GM21390 (cell line): ENCODE results near the gene PTPN9.
"Not testable (repeated sequence)": the region's sequence is repeated elsewhere in the genome, so short reads cannot be mapped to it uniquely, and the experiment has no call there.

ENCODE experiments used
- ATAC-seq: cut with Tn5 transposase; IDR thresholded peaks from one replicate; pipeline ENCODE4 v1.9.1; 2021; ENCODE audit not compliant: unreplicated experiment

Gene PTPN9

DNA sequence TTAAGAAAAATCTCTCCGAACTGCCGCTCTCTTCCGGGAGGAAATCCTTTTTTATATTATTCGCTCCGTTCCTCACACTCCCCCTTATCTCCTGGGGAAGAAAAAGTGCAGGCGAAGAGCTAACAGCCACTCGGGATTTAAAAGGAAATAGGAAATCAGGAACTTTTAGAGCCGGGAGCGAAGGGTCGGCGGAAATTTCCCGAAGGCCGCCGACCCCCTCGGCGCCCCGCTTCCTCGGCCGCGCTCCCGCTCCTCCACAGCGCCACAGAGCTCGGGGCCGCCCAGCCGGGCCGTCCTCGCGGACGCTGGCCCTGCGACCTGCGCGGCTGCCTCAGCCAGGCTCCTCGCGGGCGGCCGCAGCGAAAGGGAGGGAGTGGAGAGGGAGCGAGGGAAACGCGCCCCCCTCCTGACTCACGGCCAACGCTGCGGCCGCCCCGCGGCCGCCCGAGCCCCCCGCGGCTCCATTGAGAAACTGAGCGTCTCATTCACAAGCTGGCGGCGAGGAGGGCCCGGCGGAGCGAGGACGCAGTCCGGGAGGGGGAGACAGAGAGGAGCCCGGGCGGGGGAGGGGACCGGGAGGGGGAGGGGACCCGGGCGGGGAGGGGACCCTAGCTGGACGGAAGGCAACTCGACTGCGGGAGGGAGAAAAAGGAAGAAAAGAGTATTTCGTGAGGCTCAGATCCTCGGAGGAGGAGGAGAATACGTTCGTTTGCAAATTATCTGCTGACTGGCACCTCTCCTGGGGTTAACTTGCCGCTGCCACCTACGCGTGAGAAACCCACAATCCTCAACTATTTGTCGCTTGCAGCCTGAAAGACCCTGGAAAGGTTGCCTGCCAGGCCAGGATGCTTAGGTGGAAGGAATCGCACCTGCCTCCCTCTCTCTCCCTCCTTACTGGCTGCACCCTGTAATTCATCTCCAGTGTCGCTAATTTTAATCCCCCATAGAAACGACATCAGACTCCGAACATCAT, at the start of gene PTPN9:
TSS of gene PTPN9 (minus strand) at position 368 of the 973 bp plus-strand sequence. CDS start 539 bp downstream, outside the sequence.
- ATAC-seq, result peak; percentile 63

DNA sequence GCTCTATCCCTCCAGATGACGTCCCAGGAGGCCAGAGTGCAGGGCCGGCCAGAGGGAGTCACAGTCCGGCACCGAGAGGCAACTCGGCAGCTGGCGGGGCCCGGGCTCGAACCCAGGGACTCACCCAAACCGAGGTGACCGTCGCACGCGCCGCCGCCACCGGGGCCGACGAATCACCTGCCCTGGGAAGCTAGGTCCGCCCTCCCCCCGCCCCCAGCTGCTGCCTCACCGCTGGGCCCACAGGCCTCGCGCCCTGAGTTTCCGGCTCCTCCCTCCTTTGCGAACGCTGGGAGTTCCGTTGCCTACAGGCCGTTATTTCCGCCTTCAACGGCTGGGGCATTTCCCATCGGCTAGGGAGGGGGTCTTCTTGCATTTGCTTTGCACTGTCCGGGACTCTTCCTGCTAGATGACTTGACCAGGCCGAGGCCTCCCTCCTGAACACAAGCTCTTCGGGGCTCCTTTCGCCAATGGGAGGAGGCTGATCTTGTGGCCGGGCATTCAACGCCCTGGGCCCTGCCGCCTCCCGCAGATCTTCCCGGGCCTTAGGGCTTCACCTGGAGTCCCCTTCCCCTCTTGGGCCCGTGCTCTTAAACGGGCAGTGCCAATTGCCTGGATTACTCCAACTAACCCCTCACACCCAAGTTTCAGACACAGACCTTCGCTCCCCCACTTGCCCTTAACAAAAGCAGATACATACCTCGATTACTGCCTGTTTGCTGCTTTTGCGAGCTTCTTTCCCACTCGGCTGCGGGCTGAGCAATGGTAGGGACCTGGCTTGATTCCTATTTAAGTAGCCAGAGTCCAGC, 46.6 kb upstream of the PTPN9 start, which contains the start of gene SNUPN:
TSS of gene SNUPN (minus strand) at position 184 of the 806 bp plus-strand sequence. CDS start 4,674 bp downstream, outside the sequence.
- peak; percentile 81 for ATAC-seq

DNA sequence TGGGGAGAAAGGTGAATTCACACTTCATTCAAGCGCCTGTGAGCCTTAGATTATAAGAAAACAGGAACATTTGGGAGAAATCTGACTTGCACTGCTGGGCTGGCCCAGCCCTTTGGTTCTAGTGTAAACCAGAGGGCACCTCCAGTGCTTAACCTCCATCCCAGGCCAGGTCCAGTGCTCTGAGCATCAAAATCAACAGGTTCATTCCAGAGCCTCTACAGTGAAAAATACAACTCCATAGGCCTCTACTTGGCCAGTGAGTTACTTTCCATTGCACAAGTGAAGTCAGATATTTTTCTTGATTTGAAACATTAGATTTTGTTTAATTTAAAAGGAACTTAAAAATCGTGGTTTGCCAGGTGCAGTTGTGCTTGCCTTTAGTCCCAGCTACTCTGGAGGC, 43.4 kb upstream of the PTPN9 start:
- ATAC-seq, result no peak

DNA sequence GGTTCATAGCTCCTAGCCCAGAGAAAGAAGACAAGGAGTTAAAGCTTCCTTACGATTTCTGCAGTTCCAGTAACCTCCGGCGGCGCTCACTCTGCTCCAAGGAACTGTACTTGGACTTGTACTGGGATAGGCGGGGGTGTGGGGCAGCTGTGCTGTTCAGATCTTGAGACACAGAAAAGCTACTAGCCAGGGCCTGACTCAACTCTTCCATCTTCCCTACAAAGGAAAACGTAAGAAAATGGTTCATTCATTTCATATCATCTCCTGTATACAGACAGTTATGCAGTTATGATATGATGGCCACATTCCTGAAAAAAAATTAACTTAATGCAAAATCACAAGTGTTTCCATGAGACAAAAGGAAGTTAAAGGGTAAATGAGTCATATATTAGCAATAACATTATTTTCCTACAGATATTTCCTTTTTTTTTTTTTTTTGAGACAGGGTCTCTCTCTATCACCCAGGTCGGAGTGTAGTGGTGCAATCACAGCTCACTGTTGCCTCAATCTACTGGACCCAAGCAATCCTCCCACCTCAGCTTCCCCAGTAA, 41.8 kb upstream of the PTPN9 start:
- no peak for ATAC-seq

DNA sequence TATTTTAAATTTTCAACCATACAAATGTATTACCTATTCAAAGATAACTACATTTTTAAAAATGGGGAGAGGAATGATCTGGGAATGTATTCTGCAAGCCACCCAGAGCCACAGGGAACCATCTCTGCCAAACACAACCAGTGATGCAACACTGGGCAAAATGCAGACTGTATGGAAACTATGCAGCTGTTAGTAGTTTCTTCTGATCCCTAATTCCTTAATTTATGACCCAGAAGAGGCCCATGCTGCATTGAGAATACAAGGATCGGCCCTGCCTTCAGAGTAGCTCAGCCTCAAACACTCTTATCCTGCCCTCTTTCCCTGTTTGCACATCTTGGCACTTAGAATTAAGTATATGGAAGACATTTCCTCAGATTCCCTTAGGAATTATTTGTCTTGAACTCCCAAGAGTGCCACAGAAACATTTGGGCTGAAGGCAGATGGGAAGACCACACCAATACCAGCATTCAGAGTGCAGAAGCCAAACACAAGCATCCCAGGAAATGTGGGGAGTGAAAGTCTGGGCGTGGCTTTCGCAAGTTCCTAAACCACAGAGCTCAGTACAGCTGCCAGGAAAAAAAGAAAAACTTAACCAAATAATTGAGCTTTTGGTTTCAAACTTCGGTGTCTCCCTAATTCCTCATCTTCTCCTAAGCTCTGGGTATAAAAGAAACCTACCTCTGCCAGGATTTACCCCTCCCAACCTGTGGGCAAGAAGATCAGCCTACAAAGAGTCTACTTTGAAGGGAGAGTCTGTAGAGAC, 41.1 kb upstream of the PTPN9 start:
- no peak for ATAC-seq

DNA sequence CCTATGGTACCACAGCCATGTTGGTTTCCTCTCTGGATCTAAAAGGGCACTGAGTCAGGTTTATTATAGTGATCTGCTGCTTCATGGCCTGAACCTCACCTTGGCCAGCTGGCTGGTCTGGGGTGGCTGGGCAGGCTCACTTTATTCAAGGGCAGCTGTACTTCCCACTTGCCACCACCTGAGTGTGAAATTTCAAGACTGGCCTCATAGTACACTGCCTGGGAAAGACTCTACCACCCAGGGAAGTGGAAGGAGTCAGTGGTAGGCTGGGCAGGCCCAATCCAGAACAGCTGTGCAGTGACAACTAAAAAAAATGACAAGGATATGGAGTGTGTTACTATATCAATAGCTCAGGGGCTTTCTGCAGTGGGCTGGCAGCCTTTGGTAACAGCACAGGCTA, 37.7 kb upstream of the PTPN9 start:
- no peak for ATAC-seq

DNA sequence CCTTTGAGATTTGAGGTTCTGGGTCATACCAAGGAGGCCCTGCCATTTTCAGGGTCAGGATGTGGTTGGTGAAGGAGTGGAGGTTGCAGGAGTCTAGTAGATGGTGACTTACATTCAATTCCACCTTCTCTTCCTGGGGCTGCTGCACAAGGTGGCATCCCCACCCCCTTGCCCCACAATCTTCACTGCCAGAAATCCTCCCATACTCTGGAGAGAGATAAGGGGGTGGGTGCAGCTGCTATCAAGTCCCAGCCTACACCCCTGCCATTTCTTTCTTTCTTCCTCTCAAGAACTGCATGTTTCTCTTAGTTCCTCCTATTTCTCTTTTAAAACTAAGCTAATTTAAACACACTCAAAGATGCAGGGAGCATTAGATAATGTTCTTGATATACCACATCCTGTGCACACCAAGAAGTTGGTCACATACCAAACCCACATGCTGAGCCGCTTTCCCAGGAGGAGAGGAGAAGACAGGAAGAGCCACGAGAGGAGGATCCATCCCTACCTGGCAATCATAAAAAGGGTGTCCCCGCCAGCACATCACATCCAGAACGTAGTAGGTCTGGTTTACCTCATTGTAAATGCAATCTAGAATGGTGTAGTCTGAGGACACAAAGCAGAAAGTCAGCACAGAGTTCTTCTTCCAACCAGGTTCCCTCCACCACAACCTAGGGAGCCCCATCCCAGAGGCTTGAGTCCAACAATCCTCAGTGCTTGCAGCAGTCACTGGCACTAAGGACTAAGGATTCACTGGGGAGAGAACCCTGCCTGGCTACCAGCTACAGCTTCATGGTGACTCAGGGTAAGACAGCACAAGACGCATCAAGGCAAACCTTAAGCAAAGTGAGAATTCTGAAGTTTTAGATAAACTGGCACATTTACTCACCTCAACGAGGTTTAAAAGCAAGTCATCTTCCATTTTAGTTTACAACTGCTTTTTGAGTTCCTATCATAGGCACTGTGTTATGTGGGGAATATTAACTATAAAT, 27.9 kb upstream of the PTPN9 start:
- no peak for ATAC-seq

DNA sequence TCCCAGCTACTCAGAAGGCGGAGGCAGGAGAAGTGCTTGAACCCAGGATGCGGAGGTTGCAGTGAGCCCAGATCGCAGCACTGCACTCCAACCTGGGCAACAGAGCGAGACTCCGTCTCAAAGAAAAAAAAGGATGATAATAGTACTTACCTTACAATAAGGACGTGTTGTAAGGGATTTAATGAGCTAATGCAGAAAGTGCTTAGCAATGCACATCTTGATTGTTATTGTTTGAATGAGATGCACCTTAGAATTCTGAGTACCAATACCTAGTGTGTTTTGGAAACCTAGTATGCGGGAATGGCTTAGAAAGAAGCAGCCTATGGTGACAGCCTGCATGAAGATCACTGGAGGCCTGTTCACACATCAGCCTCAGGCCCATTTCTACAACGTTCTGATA, 26.9 kb upstream of the PTPN9 start:
- ATAC-seq, result no peak

DNA sequence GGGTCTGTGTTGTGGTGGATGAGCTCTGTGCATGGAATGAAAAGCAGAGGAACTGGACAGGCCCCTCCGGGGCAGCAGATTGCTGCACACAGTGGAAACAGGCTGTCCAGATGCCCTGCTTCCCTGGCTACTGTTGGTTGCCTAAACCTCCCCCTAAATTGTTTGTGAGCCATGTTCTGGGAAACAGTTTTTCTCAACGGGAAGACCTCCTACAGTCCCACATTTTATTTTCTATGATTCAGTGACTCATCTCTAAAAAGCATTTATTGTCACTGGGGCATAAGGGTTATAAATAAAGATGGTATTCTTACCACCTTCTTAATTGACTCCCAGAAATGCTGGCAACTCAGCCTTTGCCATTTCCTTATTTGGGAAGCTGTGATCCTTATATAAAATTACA, 20.3 kb upstream of the PTPN9 start:
- no peak for ATAC-seq

DNA sequence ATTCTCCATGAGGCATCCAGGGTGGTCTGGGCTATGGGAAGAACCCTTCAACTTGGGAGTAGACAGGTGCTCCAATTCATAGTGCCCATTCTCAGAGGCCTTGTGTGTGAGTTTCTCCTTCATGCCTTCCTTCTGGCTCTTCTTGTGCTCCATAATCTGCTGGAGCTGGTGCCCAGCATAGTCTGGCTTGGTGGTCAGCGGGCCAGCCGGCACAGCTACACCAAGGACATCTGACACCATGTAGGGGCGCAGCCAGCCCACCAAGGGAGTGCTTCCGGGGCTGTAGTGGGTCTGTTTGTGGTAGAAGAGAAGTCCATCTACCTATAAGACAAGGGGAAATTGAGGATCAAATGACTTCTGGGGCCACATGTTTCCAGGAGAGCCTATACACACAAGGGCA, 19.2 kb upstream of the PTPN9 start:
- no peak for ATAC-seq

DNA sequence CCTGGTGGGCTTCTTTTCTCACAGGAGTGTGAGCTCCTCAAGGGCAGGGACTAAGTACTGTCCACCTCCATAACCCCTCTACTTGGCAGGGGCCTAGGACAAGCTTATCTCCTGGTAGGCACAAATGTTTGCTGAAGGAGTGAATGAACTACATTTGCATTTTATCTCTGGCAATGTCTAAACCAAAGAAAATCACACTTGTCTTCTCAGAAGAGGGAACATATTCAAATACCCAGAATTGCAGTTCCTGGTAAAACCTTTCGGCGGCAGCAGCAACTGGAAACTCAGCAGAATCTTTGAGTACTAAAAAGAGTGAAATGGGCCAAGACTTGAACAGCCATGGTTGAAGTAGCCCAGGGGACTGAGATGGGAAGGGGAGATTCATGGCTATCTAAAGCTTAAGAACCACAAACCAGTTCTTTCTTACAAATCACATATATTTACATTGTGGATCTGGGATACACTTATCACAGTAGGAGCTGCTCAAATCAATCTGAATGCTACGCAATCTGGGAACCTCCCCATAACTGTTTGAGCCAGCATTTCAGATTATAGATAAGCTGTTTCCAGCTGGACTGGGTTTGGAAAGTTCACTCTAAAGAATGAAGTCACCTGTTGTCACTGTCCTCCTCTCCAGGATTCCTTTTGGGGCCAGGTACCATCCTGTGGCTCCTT, 18.7 kb upstream of the PTPN9 start:
- no peak for ATAC-seq

DNA sequence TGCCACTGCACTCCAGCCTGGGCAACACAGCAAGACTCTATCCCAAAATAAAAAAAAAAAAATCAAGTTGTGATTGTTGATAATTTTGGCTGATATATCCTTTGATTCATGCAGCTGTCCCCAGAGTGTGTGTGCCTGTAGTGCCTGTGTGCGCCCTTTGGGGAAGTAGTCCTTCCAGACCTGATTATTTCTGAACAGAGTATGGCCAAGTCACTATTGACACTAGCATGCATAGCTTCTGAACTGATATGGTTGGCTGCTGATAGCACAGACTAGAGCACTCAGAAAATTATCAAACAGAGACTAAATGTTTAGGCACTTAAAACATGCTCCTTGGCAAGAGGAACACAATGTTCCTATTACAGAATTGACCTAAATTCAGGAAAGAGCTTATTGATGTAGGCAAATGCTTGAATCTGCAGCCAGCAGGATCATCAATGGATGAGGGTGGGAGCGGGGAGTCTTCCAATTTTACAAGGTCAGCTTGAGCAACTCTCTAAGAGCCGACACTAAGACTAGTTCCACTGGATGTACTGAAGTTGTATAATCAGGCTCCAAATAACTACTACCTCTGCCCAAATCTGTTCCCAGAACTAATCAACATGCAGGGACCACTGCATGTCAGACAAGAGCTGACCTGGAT, 17.7 kb upstream of the PTPN9 start:
- ATAC-seq, result no peak

DNA sequence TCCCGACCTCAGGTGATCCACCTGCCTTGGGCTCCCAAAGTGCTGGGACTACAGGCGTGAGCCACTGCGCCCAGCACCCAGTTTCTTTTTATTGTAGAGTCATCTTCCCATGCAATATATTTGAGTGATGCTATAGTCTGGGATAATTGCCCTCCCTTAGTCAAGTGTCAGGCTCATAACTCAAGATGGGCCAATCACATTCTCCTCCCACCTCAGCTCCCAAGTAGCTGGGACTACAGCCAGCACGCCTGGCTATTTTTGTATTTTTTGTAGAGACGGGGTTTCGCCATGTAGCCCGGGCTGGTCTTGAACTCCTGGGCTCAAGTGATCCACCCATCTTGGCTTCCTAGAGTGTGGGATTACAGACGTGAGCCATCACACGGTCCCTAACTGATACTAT, 15.2 kb upstream of the PTPN9 start:
- no peak for ATAC-seq

DNA sequence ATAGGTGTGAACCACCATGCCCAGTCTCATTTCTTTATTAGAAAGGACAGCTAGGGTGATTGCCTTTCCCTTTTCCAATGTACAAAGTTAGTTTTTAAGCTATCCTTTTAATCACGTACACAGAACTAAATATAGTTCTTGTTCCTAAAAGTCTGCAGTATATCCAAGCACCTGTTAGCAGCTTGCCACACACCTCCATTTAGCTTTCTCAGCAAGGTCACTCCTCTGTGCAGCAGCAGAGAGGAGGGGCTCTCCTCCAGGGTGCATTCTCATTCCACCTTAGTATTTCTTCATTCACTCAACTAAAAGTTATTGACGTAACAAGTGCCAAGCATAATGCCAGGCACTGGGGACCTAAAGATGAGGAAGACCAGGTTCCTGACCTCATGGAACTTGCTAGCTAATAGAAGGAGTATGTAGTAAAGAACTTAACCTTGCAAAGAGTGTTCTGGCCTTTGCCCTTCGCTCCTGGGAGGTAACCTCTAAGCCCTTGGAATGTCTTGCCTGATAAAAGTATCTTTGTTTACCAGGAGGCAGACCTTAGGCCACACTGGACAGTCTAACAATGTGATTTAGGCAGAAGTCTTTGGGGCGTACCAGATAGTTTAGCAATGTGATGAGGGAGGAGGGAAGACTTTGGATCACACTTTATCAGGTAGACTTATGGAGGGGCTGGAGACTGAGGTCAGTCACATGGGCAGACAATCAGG, 12.7 kb upstream of the PTPN9 start:
- no peak for ATAC-seq

DNA sequence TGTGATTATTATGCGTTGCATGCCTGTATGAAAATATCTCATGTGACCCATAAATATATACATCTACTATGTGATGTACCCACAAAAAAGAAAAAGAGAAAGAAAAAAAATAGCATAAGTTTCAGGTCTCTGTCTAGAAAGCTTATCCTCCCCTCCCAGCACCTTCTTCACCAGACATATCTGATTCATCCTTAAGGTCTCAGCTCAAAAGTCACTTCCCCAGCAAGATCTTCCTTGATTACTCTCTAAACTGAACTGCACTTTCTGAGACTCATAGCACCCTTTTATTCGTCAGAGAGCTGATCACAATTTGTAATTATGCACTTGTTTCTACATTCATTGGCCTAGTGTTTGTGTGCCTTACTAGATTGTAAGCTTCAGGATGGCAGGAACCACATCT, 11.1 kb upstream of the PTPN9 start:
- ATAC-seq, result no peak

DNA sequence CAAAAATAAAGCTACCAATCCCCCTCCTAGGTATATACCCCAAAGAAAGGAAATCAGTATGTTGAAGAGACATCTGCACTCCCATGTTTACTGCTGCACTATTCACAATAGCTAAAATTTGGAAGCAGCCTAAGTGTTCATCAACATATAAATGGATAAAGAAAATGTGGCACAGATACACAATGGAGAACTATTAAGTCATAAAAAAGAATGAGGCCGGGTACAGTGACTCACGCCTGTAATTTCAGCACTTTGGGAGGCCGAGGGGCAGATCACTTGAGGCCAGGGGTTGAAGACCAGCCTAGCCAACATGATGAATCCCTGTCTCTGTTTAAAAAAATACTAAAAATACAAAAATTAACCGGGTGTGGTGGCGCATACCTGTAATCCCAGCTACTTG, 10.0 kb upstream of the PTPN9 start:
- no peak for ATAC-seq

DNA sequence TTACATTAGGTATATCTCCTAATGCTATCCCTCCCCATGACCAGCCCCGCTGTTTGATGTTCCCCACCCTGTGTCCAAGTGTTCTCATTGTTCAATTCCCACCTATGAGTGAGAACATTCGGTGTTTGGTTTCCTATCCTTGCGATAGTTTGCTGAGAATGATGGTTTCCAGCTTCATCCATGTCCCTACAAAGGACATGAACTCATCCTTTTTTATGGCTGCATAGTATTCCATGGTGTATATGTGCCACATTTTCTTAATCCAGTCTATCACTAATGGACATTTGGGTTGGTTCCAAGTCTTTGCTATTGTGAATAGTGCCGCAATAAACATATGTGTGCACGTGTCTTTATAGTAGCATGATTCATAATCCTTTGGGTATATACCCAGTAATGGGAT, 7.3 kb upstream of the PTPN9 start:
- not testable (repeated sequence) for ATAC-seq

DNA sequence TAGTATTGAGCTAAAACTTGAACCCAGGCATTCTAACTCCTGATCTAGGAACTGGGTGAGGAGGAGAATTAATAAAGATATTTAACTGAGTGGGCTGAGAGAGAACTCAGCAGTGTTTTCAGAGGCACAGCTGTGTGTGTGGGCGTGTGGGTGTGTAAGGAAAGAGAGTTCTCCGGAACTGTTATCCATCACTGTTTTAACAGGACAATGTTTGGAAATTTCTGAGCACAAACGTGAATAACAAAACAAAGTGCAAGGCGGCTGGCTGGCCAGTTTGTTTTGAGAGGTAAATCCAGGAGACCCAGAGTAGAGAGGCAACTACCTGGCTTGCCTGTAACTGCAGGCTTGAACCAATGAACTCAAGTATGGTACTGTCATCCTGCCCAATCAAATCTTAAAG, 5.0 kb upstream of the PTPN9 start:
- no peak for ATAC-seq
